ENCODE data around the gene WDFY4. TPM values are rescaled to one million over a fixed set of nuclear protein-coding genes. Genes with fewer than 3 reads are reported as not detected.

WDFY4 gene
- total RNA-seq, 1 experiment from 2014 or later, result not detected

DNA sequence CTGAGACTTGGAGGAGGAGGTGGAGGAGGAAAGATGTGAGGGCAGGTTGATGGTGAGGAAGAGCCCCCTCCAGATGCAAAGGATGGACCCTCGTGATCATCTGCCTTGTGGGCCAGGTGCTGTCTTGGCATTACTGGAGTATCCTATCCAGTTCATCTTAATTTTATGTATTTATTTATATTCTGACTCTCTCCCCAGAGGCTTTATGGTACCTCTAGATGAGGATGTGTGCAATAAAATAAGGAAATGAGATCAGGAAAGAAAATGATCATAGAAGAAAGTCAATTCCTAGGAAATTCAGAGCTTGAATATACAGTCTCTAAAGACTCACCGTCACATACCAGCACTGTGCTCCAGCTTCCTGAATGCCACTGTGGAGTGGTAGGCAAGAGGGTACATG, 160.8 kb downstream of the WDFY4 start:
- no peak overlapping the region for H3K4ac ChIP-seq (ENCODE audit: low read depth, low read length)
- TF ChIP-seq CTCF (conservative IDR thresholded peaks at IDR 0.05), result no peak
- peaks cover 0 to 3% of the 10 kb centered on the region in 2 experiments; a peak in 1 of 4 replicates for H3K4me1 Mint-ChIP-seq

More for the DNA sequence above, 160.8 kb downstream of the WDFY4 start:
- H2BK120ac ChIP-seq (ENCODE audit: low read depth, low read length, poor library complexity, severe bottlenecking), result no peak overlapping the region
- no peaks in the 10 kb centered on the region for H3K9me3 Mint-ChIP-seq
- no peak overlapping the region for H3K4me2 ChIP-seq (ENCODE audit: insufficient read depth, insufficient read length, low read length)
- H3K56ac ChIP-seq (ENCODE audit: insufficient read length, low read depth, low read length), result no peak overlapping the region
- no peak overlapping the region for H3K27ac ChIP-seq (ENCODE audit: insufficient read length, low read depth, low read length)
- H3T11ph ChIP-seq (ENCODE audit: low read length), result no peak overlapping the region
- no peak overlapping the region for H2AK5ac ChIP-seq (ENCODE audit: insufficient read length, low read length)
- no peak overlapping the region for H3K27ac Mint-ChIP-seq
- H3K9me3 ChIP-seq (ENCODE audit: control insufficient read depth, low read depth, low read length), result no peaks in the 10 kb centered on the region
- H3K4me1 ChIP-seq (ENCODE audit: insufficient read depth, low read length), result no peaks in the 10 kb centered on the region
- H3K9ac ChIP-seq (ENCODE audit: extremely low read depth, insufficient read length, low read length), result no peak overlapping the region
- no peak overlapping the region for H2BK20ac ChIP-seq (ENCODE audit: low read depth, low read length, poor library complexity, severe bottlenecking)
- H2BK15ac ChIP-seq (ENCODE audit: low read depth, low read length), result no peak overlapping the region
- no peaks in the 10 kb centered on the region for H3K79me2 ChIP-seq (ENCODE audit: insufficient read depth, low read length)
- no peaks in the 10 kb centered on the region; the same call in none of the 2 replicates for H3K27me3 Mint-ChIP-seq (ENCODE audit: low read depth)
- no peak overlapping the region for H3K23ac ChIP-seq (ENCODE audit: insufficient read length, low read depth, low read length)
- no peak overlapping the region for H3K14ac ChIP-seq (ENCODE audit: insufficient read depth, low read length)
- H4K20me1 ChIP-seq (ENCODE audit: control insufficient read depth, insufficient read depth, insufficient read length), result no peaks in the 10 kb centered on the region
- no peak overlapping the region for H2AFZ ChIP-seq (ENCODE audit: low read length)
- H4K8ac ChIP-seq (replicated peaks; ENCODE audit: insufficient read length, low read depth, low read length), result no peak overlapping the region
- H3K4me3 Mint-ChIP-seq, result no peak overlapping the region
- no peaks in the 10 kb centered on the region for H3K36me3 Mint-ChIP-seq (ENCODE audit: insufficient read depth in 1 of 3, low read depth in 3 of 3)
- H2BK12ac ChIP-seq (ENCODE audit: insufficient read length, low read depth, low read length), result no peak overlapping the region
- no peaks in the 10 kb centered on the region for H3K79me1 ChIP-seq (ENCODE audit: insufficient read depth, low read depth, low read length, poor library complexity, severe bottlenecking)
- H4K5ac ChIP-seq (ENCODE audit: insufficient read length, low read depth, low read length), result no peak overlapping the region
- no peak for DNase-seq
- H4K91ac ChIP-seq (ENCODE audit: insufficient read length, low read depth, low read length), result no peak overlapping the region
- H3K23me2 ChIP-seq (ENCODE audit: insufficient read length, low read depth, low read length, poor library complexity, severe bottlenecking), result no peaks in the 10 kb centered on the region
- WGBS (ENCODE audit: extremely low coverage, insufficient read length, low lambda C conversion rate), result no CpG with 5 or more reads among the region's 2 CpGs
- no peaks in the 10 kb centered on the region for H3K27me3 ChIP-seq (ENCODE audit: insufficient read depth, low read length)
- H2BK5ac ChIP-seq (ENCODE audit: insufficient read length, low read length), result no peak overlapping the region
- no peak overlapping the region for H3K18ac ChIP-seq (ENCODE audit: insufficient read length, low read depth, low read length)

Data from H9 (cell line).